Skin epidermis (tissue), 12 donors: ENCODE data around the gene BMPR1A.
A peak's percentile ranks its signal among the peaks of the same experiment; 100 is the strongest.
"Not testable (repeated sequence)": the region's sequence is repeated elsewhere in the genome, so short reads cannot be mapped to it uniquely, and the experiment has no call there.

Source experiments
- H3K27ac ChIP-seq, 21 experiments: fragments of 200-600 bp; sonication (generic) in 11 of 21; one replicate each; pipeline ENCODE4 v1.5.0; 2020; ENCODE audit warnings: mild to moderate bottlenecking in 3 of 21, inconsistent platforms in 2 of 21, moderate library complexity in 2 of 21
- H3K4me3 ChIP-seq, 7 experiments: fragments of 200-600 bp; sonication (generic) in 2 of 7; one replicate each; pipeline ENCODE4 v1.5.0; 2020; ENCODE audit warnings: inconsistent platforms in 2 of 7, mild to moderate bottlenecking in 2 of 7, moderate library complexity in 1 of 7

Gene BMPR1A

DNA sequence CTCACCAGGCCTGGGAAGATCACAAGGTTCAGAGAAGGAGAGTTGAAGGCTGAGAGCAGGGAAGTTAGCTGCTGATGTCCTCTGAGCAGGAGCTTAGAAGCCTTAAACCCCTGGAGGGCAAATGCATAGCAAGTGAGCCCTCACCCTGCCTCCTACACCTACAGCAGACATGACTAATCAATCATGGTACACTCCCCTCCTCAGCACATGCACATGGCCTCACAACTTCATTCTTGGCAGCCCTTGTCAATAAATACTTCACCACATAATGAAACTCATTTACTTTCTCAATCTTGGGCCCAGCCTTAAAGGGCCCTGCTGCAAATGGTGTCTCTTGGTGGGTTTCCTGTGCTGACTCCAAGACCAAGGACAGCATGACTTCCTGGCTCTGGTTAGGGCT is 188.1 kb downstream of the BMPR1A start:
- Histone ChIP-seq H3K27ac (peak overlapping the region in 1 of 21 experiments; percentile 40), H3K4me3 (no peak overlapping the region)

DNA sequence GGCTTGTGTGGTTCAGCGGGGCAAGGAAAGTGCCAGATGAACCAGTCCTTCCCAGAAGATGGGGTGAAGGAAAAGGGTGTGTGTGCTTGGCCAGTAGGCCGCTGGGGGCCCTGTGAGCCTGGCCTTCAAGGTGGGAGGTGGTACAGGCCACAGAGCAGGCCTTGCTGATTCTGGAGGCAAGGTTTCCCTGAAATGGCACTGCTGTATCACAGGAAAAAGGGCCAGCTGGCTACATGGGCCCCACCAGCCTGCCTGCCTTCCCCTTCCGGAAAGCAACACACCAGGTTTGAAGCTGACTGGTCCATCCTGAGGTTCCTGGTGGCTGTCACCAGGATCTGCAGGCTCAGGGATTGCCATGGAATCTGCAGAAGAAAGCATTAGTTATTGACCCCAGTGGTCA is 188.5 kb downstream of the BMPR1A start:
- Histone ChIP-seq H3K4me3 (no peak overlapping the region), H3K27ac (peak overlapping the region in 4 of 21 experiments; percentile 4 to 40 (median 6))

DNA sequence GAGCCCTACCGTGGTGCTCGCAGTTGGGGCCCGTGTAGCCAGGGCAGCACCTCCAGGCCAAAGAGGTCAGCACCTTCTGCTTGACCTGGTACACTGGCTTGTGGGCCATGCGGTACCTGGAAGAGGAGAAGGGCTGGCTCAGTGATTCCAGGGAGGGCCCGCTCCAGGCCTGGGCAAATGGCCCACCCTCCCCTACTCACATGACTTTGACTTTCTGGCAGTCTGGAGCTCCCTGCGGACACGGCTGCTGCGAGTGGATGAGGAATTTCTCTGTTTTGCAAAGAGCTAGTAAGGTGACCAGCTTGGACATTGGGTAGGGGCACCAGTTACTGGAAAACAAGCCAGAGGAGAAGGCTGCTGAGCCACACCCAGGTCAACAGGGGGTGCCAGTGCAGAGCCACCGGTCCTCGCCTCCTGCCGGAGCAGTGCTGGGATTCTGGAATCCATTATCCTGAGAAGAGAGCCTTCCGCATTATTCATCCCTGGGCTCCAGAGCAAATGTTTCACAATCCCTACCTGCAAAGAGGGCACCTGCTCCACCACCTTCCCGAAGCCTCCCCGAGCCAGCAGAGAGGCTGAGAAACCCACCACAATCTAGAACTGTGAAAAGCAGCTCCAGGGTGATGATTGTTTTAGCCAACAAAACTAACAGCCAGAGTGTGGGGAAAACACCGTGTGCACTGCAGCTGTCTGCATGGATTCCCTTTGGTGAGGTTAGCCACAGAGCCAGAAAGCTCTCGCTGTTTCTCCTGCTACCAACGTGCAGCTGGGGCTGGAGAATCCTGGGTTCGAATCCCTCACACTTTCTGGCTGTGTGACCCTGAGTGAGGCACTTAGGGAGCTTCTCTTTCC is 189.2 kb downstream of the BMPR1A start:
- H3K4me3 ChIP-seq = no peak overlapping the region

DNA sequence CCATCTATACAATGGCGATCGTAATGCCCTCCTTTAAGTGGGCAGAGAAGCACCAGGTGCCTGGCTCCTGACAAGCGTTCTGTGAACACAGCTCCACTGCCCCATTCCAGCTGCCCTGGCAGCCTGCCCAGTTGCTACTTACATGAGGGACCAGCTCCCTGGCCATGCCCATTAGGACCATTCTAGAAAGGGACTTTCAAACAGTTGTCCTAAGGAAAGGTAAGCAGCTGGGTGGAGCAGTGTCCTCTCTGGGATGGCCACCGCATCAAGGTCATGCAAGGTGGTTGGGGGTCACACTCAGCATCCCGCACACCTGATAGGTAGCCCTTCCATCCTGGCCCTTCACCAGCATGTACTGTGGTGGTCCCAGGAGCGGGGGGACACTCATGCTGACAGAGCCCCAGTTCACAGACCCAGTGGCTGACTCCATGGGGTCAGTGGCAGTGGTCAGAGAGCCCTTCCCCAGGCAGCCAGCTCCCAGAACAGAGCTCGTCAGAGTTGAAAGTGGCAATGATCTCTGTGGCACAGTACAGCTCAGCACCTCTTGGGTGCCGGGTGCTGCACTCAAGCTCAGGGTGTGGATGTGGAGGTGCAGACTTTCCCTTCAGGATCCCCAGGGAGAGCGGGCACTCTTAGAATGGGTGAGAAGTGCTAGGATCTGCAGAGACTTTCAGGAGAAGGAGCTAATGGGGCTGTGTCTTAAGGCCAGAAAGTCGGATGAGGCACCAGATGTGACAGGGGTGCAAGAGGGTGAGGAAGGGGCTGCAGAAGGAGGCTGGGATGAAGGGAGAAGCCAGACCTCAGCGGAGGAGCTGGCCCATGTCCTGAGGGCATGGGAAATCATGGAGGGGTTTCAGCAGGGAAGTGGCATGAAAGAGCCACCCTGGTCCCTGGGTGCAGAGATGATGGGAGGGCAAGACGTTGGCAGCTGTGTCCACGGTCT is 190.1 kb downstream of the BMPR1A start:
- no peak overlapping the region for H3K27ac ChIP-seq

More for the DNA sequence above, 189.2 kb downstream of the BMPR1A start:
- H3K27ac ChIP-seq = peak overlapping the region in 4 of 21 experiments; percentile 4 to 40 (median 14)

DNA sequence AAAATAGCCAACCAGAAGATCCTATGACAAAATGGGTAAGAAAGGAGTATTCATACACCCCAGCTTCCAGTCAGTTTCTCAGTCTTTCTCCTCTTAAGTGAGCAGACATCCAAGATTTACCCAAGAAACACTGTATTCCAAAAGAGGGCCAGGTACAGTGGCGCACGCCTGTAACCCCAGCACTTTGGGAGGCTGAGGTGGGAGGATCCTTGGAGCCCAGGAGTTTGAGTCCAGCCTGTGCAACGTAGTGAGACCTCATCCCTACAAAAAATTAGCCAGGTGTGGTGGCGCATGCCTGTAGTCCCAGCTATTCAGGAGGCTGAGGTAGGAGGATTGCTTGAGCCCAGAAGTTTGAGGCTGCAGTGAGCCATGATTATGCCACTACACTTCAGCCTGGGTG is 191.4 kb downstream of the BMPR1A start:
- not testable (repeated sequence) for H3K4me3 ChIP-seq, H3K27ac ChIP-seq

More for the DNA sequence above, 190.1 kb downstream of the BMPR1A start:
- H3K4me3 ChIP-seq = no peak overlapping the region

DNA sequence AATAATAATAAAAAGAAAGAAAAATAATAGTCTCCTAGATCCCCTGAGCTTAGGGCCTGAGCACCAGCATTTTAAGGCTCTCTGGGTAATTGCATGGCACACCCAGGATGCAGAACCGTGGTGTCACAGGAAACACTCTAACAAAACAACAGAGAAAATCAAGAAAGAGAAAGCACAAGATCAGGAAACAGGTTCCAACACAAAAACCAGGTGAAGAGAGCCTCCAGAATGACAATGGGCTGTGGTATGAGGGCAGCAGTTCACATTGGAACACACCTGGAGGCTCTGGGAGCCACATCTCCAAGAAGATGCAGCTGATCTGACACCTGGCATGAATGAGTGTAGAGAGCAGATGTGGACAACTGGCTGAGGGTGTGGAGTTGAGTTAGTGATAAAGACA is 193.9 kb downstream of the BMPR1A start:
- H3K4me3 ChIP-seq = no peak overlapping the region
- peak overlapping the region in 2 of 21 experiments; percentile 8 to 72 for H3K27ac ChIP-seq

DNA sequence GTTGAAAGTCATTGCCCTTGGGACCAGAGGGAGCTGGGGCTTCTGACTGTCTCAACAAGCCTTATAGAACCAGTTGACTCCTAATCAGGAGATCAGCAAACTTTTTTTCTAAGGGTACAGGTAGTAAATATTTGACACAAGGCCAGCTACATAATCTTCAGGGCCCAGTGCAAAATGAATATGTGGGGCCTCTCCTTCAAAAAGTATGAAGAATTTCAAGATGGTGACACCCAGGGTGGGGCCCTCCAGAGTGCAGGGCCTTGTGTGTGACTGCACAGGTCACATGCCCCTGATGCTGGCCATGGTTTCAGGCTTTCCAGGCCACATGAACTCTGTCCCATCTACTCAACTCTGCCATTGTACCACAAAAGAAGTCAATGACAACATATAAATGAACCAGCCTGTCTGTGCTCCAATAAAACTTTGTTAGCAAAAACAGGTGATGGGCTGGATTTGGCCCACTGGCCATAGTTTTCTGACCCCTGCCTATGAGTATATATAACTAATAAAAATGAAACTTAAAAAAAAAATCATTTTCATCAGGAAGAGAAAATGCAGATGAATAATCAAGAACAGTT is 194.9 kb downstream of the BMPR1A start:
- Histone ChIP-seq H3K27ac (no peak overlapping the region), H3K4me3 (no peak overlapping the region)

- H3K4me3 ChIP-seq = no peak overlapping the region
- H3K27ac ChIP-seq = no peak overlapping the region
Measured at GRCh38 chr10:86952106-86952505, 195.7 kb downstream of the BMPR1A start.

DNA sequence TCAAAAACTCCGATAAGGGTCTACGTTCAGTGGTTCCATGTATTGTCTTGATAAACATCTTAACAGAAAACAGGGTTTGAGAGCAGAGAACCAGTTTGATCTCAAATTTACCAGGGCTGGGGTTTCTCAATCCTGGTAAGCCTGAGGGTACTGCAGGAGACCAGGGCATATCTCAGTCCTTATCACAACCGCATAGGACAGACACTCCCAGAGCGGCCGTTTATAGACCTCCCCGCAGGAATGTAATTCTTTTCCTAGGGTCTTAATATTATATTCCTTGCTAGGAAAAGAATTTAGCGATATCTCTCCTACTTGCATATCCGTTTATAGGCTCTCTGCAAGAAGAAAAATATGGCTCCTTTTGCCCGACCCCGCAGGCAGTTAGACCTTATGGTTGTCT is 196.3 kb downstream of the BMPR1A start:
- H3K4me3 ChIP-seq, H3K27ac ChIP-seq: not testable (repeated sequence)

DNA sequence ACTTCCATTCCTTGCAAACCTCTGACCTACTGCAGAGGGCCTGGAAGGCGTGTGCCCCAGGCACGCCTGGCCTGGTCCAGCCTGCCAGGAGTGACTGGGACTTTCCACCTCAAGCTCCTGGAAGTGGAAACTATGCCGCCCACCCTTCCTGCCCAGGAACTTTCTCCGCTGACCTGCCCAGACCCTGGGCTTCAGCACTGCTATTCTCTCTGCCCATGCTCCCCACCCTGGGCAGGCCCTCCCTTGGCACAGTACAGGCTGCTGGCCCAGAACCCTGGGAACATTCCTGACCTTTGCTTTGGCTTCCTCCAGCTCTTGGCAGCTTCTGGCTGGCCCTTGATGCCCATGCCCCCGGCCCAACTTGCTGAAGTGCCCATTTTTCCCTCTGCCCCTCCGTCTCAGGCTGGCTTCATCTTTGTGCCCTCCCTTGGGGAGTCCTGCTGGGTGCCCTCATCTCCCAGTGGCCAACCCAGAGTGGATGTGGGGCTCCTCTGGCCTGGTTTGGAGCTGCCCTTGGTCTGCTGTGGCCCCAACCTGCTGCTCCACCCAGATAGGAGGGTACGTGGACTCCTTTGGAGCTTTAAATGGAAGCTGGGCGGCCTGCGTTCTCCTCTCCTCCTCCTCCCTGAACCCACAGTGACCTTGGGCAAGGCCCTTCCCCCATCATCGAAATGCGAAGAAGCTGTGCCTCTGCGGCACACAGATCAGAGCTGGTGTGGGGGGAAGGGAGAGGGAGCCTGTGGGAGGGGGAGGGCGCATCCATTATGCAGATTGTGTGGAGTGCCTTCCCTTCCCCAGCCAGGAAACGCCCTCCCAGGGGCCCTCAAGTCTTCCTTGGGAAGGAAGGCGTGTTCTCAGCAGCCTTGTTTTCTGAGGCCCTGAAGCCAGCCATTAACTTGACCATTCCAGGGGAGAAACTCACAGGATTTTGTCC is 197.6 kb downstream of the BMPR1A start:
- peak overlapping the region in 1 of 7 experiments; percentile 26 for H3K4me3 ChIP-seq
- H3K27ac ChIP-seq = peak overlapping the region in 20 of 21 experiments; percentile 24 to 85 (median 73)

DNA sequence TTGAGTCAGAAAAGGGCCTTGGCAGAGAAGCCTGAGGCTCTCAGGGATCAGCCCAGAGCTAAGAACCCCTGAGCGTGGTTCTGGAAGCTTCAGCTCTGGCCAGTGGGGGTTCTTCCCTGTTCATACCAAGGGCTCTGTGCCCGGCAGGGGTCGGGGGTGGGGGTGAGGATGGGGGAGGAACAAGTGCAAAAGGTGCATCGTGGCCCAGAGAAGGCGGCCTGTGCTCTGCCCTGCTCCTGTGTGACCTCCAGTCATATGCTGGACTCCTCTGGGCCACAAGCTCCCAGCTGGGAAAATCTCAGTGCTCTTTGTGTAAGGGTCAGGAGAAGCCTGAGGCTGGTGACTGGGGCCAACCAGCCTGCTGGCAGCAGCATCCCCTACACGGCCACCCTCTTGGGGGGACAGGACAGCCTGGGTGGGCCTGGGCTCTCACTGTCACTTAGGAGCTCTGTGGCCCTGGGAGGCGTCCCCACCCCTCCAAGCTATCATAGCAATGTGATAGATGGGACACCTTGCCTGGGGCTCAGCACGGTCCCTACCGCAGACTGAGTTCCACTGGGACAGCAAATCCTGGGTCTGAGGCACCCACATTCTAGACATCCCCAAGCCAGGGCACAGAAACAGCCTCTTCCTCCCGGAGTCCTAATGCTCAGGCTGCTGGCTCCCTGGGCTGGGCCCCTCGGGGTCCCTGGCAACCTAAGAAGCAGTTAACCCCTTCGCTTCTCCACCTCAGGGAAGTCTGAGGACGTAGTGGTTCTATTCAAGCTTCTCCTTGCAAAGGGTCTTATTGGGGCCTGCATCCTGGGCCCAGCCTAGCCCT is 198.5 kb downstream of the BMPR1A start:
- peak overlapping the region in 3 of 7 experiments; percentile 2 to 26 (median 25) for H3K4me3 ChIP-seq
- peak overlapping the region in 20 of 21 experiments; percentile 24 to 85 (median 69) for H3K27ac ChIP-seq

- Histone ChIP-seq H3K4me3 (peak overlapping the region; percentile 2 to 26 (median 9)), H3K27ac (peak overlapping the region in 17 of 21 experiments; percentile 18 to 85 (median 74))
Measured at GRCh38 chr10:86955501-86956194, 199.2 kb downstream of the BMPR1A start.

DNA sequence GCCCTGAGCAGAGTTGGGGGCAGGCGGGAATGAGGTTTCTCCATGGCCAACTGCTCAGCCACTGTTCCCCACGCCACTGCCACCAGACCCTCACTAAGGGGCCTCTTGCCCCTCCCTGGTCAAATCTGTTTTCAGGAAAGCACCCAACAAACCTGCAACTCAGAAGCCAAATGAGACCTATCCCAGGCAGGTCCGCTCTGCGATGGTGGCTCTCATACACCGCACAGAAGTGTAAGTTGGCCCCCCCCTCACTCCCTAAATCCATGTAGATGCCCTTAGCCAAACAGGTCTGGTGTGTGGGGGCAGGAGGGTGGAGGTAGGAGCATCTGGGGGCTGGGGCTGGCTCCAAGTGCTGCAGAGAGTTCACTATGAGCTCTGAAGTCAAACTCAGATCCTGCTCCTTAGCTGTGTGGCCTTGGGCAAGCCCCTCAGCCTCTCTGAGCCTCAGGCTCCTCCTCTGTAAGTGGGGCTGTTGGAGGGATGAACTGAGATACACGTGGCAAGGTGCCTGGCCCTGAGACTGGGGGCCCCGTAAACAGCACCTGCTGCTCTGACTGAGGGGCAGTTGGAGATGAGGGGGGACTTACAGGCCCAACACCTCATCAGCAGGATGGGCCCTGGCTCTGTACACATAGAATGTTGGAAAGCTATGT is 199.9 kb downstream of the BMPR1A start:
- H3K4me3 ChIP-seq = peak overlapping the region; percentile 2 to 26 (median 11)
- peak overlapping the region in 15 of 21 experiments; percentile 18 to 85 (median 78) for H3K27ac ChIP-seq

DNA sequence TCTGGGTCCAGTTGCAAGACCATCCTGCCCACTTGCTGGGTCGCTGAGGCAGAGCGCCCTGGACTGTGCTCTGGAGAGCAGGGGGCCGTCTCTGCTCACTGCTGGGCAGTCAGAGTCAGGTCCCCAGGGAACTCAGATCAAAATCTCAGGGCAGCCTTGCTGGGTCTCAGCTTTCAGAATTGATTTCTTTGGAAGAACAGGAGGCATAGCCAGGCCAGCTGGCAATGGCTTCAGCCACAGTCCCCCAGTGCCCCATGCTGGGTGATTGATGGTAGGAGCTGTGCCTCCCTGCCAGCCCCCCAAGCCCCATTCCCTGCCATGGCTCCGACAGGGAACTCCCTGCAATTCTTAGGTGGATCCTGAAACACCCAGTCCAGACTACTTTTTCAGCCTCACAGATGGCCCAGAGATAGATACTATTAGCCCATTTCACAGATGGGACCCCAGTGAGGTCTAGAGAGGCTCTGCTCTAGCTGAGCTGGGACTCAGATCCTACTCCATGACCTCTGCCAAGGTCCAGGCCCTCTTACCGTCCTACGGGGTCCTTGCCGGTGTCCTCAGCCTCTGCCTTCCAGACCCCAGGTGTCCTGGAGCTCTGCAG is 200.5 kb downstream of the BMPR1A start:
- peak overlapping the region in 18 of 21 experiments; percentile 3 to 85 (median 69) for H3K27ac ChIP-seq
- peak overlapping the region in 5 of 7 experiments; percentile 4 to 26 (median 12) for H3K4me3 ChIP-seq

- peak within 1 kb of the TSS in 5 of 7 experiments; percentile 4 to 26 (median 12) for H3K4me3 ChIP-seq
Measured at GRCh38 chr10:86957471-86958115, 201.2 kb downstream of the BMPR1A start, which contains the start of gene MMRN2. Gene MMRN2, minus strand, starts transcription at chr10:86957615. Its CDS starts 74 bp downstream, at chr10:86957541.

More at GRCh38 chr10:86957471-86958115, 201.2 kb downstream of the BMPR1A start, which contains the start of gene MMRN2:
- peak within 1 kb of the TSS in 19 of 21 experiments; percentile 3 to 85 (median 66) for H3K27ac ChIP-seq
